ENCODE results near the gene GPR65. TPM values are rescaled to one million over a fixed set of nuclear protein-coding genes. Genes with fewer than 3 reads are reported as not detected.

Gene GPR65
- total and polyA plus RNA-seq, 9 of the 15 experiments (the other 6 are each of a cell fraction or from before 2014, with no cell fraction given) = 0.03 to 0.11 (median 0.04) TPM; not detected in 6

- in situ Hi-C loops (cut with MboI) (no loop called here), intact Hi-C loops (cut with micrococcal nuclease) (no loop called here)
- POLR2A ChIA-PET = no interaction called here
- no peak overlapping the region for H3K27ac ChIP-seq (ENCODE audit: extremely low read depth, low read depth, low read length)
- no peaks in the 10 kb centered on the region for H3K9me3 ChIP-seq (replicated peaks; ENCODE audit: control insufficient read depth, insufficient read depth, low read depth, low read length)
- 0 out of 2 replicates have a peak overlapping the region, but pooled peaks have one; percentile 9 for H2AFZ ChIP-seq (ENCODE audit: low read depth, low read length)
- 27% methylated on average over 4 of the region's 4 CpGs for WGBS (ENCODE audit: insufficient coverage, low coverage, missing lambda C conversion rate)
- FAIRE-seq (no peak), DNase-seq (ENCODE audit: extremely low read depth in 1 of 4, low spot score in 3 of 4) (no peak), ATAC-seq (no peak)
- H3K9ac ChIP-seq (ENCODE audit: insufficient read depth in 1 of 2, low read depth in 2 of 2, low read length in 2 of 2) = no peak overlapping the region
- no peaks in the 10 kb centered on the region for H3K36me3 ChIP-seq (ENCODE audit: control insufficient read depth, insufficient read depth, low read length)
- TF ChIP-seq MCM2 (IDR thresholded peaks at IDR 0.05; ENCODE audit: low read depth) = no peak
- no peak for TF ChIP-seq ZFPM2 (CRISPR knock-in tag; IDR thresholded peaks at IDR 0.05)
- TF ChIP-seq PHF8 (IDR thresholded peaks at IDR 0.05; ENCODE audit: borderline replicate concordance, low read length) = no peak
- TF ChIP-seq ESRRA (IDR thresholded peaks at IDR 0.05; ENCODE audit: borderline replicate concordance, low read depth) = no peak
- no peak for TF ChIP-seq ZNF830 (CRISPR knock-in tag; IDR thresholded peaks at IDR 0.05)
- no peak for TF ChIP-seq STAT5A (IDR thresholded peaks at IDR 0.05; ENCODE audit: borderline replicate concordance, low read length)
- TF ChIP-seq SMAD2 (IDR thresholded peaks at IDR 0.05; ENCODE audit: low read depth, low read length) = no peak
- TF ChIP-seq NR3C1 (CRISPR knock-in tag; IDR thresholded peaks at IDR 0.05) = no peak
- no peaks in the 10 kb centered on the region for H3K9me1 ChIP-seq (ENCODE audit: control insufficient read depth, insufficient read depth, low read length)
- H3K79me2 ChIP-seq (ENCODE audit: control insufficient read depth, insufficient read depth, low read length) = no peaks in the 10 kb centered on the region
- peaks cover 3 to 7% of the 10 kb centered on the region in 2 experiments; a peak in 4 of 5 replicates for H3K4me1 ChIP-seq (replicated peaks in 1 of 2; ENCODE audit: control insufficient read depth in 2 of 2, insufficient read depth in 2 of 2, low read length in 2 of 2)
- H3K27me3 ChIP-seq (ENCODE audit: control insufficient read depth in 2 of 2, insufficient read depth in 2 of 2, low read length in 2 of 2) = no peaks in the 10 kb centered on the region
- no peaks in the 10 kb centered on the region for H4K20me1 ChIP-seq (replicated peaks; ENCODE audit: control insufficient read depth, insufficient read depth, low read length)
- no peak overlapping the region for H3K4me3 ChIP-seq
- no peak overlapping the region for H3K4me2 ChIP-seq (ENCODE audit: insufficient read depth, low read length)
- CTCF ChIA-PET (ENCODE audit: low intra/inter-chr PET ratio) = no interaction called here
- no TSS peak for BruUV-seq (replicated peaks)
Measured at GRCh38 chr14:88003425-88003824, 1.5 kb upstream of the GPR65 start.

All from K562 (cell line).